HG03196 (cell line): Measurements from ENCODE around the gene TMEM45A.
"Not testable (repeated sequence)": the region's sequence is repeated elsewhere in the genome, so short reads cannot be mapped to it uniquely, and the experiment has no call there.

Experiments used
- ATAC-seq: cut with Tn5 transposase; IDR thresholded peaks from one replicate; pipeline ENCODE4 v1.9.1; 2021; ENCODE audit not compliant: unreplicated experiment

The TMEM45A gene

DNA sequence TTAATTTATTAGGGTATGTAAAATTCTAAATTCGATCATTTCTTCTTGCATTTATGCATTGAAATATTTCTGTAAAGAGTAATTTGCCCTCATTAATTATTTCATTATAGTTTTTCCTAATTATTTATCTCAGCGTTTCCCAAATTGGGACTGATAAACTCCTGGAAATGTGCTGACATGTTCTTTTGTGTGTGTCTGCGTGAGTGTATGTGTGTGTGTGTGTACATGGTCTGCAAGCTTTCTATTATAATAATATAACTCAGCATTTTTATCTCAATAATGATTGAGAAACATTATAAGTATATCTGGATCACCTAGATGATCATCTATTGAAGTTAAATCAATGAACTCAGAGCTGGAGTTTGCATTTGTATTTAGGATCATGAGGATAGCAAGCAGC is 38.7 kb downstream of the TMEM45A start:
- no peak for ATAC-seq

- ATAC-seq, result no peak
Observed at GRCh38 chr3:100532411-100532810, 40.0 kb downstream of the TMEM45A start.

DNA sequence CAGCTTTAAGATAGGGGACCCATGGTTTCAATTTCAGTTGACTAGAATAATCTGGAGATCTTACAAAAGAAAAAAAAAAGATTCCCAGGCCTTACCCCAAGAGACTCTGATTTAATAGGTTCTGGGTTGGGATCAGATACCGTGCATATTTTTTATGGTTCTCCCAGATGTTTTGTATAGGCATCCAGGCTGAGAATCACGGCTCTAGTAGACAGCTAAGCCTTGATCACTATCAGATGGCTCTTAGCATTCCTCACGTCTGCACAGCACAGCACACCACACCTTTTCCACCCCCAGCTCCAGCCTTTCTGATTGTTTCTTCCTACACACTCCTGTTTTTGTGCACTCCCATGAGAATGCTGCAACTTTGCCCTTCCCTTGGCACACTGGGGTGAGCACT is 40.8 kb downstream of the TMEM45A start:
- ATAC-seq, result no peak

DNA sequence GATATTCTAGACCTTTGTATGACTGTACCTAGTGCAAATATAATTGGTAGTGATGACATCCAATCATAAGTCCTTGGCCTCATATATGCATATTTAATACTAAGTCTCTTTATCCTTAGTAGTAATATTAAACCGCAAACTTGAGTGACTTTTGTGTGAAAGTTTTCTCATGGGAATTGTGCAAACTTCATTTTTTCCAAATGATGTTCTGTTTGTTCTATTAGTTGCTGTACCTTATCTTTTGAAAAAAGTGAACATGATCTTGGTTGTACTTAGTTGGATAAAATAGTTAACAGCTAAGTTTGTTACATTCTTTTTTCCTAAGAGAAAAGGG is 43.2 kb downstream of the TMEM45A start:
- no peak for ATAC-seq

DNA sequence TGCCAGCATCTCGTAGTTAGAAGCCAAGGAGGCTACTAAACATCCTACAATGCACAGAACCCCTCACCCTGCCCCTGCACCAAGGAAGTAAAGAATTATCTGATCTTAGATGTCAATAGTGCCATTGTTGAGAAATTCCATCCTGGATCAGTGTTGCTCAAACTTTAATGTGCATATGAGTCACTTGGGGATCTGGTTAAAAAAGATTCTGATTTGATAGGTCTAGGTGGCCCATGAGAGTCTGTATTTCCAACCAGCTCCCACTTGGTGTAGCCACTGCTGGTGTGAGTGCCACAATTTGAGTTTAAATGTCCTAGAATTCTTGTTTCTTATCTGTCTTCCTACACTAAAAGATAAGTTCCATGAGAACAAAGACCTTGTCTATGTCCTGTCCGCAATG is 43.7 kb downstream of the TMEM45A start:
- no peak for ATAC-seq

DNA sequence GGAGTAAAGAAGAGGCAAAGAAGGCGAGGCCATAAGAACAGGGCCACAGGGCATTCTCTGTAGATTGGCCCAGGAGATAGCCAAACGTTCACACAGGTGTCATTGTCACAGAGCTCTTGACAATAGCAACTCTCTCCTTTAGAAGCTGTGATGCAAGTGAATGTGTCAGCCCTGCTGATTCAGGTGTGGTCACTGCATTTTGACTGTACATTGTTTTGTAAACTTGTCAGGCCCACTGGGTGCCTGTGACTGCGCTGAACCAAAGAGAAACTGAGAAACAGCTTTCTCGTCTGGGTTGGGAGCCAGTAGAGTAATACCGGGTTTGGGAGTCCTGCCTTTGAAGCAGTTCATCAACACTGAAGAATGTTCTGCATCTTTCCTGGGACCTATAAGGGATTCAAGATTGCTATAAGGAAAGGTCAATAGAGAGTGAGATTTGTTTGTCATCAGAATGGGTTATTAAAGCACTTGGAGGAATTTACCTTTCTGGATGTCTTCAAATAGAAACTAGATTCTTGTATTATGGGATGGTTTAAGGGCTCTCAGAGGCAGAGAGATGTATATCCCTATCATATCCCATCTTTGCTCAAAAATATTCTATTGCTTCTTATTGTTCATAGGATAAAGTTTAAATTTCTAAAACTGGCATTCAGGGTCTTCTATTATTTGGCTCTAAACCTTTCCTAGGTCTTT is 45.4 kb downstream of the TMEM45A start:
- no peak for ATAC-seq

- no peak for ATAC-seq
Observed at GRCh38 chr3:100538339-100538706, 45.9 kb downstream of the TMEM45A start.

- no peak for ATAC-seq
Observed at GRCh38 chr3:100540791-100541334, 48.4 kb downstream of the TMEM45A start.

- not testable (repeated sequence) for ATAC-seq
Observed at GRCh38 chr3:100541428-100541827, 49.0 kb downstream of the TMEM45A start.

DNA sequence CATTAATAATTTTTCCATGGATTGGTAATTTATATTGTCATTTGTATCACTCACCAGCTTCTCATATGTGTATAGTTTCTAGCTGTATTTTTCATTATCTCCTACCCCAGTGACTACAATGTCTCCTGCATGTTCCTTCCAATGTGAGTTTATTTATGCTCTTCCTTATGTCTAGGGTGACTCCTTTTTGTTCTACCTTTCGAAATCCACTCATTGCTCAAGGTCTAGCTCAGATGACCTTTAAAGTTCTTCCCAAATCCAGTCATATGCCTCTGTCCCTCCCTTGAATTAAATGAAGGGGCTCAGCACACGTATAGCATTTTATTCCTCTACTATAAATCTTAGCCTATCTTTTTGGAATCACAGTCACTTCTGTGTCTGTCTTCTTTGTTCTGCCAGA is 53.0 kb downstream of the TMEM45A start:
- ATAC-seq, result no peak

- ATAC-seq, result no peak
Observed at GRCh38 chr3:100546020-100546744, 53.8 kb downstream of the TMEM45A start.

DNA sequence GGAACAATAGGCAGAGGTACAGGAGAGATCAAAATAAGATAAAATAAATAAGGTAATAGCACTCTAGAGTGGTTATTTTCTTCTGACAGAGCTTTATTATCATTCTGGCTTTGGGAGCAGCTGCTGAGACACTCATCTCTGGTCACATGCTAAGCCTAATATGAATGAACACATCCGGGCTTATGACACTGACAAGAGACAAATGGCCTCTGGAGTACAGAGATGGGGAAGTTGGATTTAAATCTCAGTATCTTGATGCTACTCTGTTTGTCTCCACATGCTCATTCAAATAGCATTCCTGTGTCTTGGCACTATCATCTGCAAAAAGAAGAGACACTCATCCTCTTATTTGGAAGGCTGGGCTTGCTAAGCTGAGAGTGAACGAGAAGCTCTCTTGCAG is 55.6 kb downstream of the TMEM45A start:
- no peak for ATAC-seq

DNA sequence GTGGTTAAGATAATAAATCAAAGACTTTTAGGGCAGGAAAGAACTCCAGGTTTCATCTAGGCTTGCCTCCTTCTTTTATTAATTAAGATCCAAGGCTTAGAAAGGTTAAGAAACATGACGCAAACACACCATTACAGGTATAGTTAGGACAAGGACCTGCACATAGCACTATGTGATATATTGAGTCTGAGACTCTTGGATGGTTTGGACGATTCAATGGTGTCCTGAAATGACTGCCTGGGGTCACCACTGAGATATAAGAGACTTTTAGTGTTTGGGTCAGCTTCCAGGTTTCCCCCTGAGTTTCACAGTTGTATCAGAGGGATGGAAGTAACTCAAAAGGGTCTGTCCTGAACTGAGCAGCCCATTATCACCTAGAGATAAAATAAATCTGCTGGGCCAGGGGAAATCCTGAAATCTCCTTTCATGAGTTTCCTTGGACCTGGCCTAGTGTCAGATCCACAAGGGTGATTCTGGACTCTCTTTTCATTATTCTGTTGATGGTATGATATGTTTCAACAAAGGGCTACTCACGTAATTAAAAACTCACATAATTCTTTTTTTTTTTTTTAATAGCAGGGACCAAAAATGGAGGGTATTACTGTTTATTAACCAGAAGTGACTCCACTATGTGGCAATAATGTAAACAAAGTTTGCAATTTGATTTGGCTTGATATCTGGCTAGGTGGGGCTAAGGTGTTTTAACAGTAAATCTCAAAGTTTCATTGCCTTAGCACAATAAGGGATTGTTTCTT is 61.4 kb downstream of the TMEM45A start:
- no peak for ATAC-seq

GRCh38 chr3:100554373-100554676 is 61.9 kb downstream of the TMEM45A start:
- no peak for ATAC-seq

- no peak for ATAC-seq
Observed at GRCh38 chr3:100556673-100557310, 64.4 kb downstream of the TMEM45A start.

DNA sequence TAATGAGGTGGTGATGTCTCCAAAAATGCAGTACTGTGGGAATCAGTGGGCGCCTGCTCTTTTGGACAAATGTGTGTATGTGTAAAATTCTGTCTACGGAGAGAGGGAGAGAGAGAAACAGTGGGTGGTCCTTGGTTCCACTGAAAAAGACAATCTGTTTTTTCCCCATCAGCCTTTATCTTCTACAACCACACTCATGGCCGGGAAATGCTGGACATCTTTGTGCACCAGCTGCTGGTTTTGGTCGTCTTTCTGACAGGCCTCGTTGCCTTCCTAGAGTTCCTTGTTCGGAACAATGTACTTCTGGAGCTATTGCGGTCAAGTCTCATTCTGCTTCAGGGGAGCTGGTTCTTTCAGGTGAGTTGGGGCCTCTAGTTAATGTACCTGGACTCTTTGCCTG is 65.8 kb downstream of the TMEM45A start:
- ATAC-seq, result no peak

DNA sequence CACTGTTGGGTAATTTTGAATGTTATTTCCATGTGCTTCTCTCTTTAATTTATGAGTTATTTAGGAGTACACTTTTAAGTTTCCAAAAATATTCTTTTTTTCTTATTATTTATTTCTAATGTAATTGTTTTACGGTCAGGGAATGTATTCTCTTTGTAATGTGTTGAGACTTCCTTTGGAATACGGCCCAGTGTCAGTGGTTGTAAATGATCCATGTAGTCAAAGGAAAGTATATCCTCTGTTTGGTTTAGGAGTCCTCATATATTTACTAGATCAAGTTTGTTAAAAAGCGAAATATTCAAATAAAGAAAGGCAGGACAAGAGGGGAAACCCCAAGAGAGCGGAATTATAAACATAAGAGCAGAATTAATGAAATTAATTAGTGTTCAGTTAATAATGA is 68.0 kb downstream of the TMEM45A start:
- ATAC-seq, result no peak

DNA sequence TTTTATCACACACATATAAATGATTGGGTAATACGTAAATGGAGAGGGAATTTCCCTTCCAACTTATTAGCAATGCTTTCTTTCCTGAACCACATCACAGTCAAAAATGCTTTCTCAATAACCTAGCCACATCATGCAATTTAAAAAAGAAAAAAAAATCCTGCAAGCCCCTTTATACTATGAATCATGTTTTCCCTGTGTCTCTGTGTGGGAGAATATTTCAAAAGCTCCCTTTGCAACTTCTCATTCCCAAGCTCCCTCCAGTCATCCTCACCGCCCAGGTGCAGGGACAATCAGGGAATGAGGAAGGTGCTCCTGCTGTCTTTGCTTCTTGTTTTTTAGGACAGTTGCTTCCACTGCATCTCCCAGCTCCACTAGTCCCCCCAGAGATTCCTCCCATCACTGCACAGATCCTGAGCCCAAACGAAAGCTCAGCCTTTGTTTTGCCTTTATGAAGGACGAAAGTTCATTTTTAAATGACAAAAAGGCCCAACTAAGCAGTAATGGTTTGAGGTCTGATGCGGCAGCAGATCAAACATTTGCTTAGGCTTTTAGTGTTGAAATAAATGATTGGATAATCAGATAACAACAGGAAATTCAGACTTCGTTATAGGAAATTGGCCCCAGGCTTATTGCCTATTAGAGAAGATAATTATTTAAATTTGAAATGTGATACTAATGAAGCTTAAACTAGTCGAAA is 69.2 kb downstream of the TMEM45A start:
- no peak for ATAC-seq

- ATAC-seq, result no peak
Observed at GRCh38 chr3:100562224-100562857, 69.9 kb downstream of the TMEM45A start.

DNA sequence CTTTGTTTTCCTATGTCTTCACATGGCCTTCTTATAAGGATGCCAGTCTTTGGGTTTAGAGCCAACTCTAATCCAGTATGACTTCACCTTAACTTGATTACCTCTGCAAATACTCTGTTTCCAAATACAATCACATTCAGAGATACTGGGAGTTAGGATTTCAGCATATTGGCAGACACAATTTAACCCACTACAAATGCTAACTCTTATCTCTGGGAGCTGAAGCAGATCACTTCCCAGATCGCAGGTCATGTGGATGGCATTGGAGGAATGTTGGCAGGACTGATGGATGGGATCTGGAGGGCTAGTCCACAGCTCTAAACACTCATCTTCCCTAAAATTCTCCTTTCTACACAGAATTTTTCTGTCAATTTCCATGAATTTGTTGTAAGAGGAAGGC is 70.8 kb downstream of the TMEM45A start:
- no peak for ATAC-seq
